GM23338 (cell line): ENCODE results near the gene LRRC47. TPM values are rescaled to one million over a fixed set of nuclear protein-coding genes. Genes with fewer than 3 reads are reported as not detected.

Experiments
- ATAC-seq: fragments of 200-7000 bp; cut with Tn5 transposase; 3 replicates; pipeline ENCODE4 v1.9.1; 2020
- DNase-seq: peaks from one replicate; pipeline ENCODE4 v3.0.0-alpha.2; 2015; ENCODE audit warnings: low spot score
- H2AFZ ChIP-seq: fragments of 200-600 bp; sonication (generic); 2 replicates; pipeline ENCODE4 v1.8.0; 2016; ENCODE audit warnings: antibody characterized with exemption, mild to moderate bottlenecking, moderate library complexity
- H3F3A ChIP-seq: fragments of 200-600 bp; sonication (generic); replicated peaks from 2 replicates; pipeline ENCODE4 v1.8.0; 2017; ENCODE audit warnings: antibody characterized with exemption, mixed run types, low read depth
- H3K27ac ChIP-seq: fragments of 200-600 bp; sonication (generic); 2 replicates; pipeline ENCODE4 v1.6.1; 2016; ENCODE audit warnings: low read depth
- H3K27me3 ChIP-seq: fragments of 200-600 bp; sonication (generic); 2 replicates; pipeline ENCODE4 v1.8.0; 2016; ENCODE audit warnings: mild to moderate bottlenecking, mixed run types, moderate library complexity; ENCODE audit not compliant: insufficient read depth
- H3K36me3 ChIP-seq: fragments of 200-600 bp; sonication (generic); 2 replicates; pipeline ENCODE4 v1.8.0; 2016; ENCODE audit warnings: mild to moderate bottlenecking; ENCODE audit not compliant: insufficient read depth
- H3K4me1 ChIP-seq: fragments of 200-600 bp; sonication (generic); 2 replicates; pipeline ENCODE4 v1.8.0; 2016; ENCODE audit warnings: mild to moderate bottlenecking, moderate library complexity; ENCODE audit not compliant: insufficient read depth
- H3K4me2 ChIP-seq: fragments of 200-600 bp; sonication (generic); 2 replicates; pipeline ENCODE4 v1.7.1; 2017; ENCODE audit warnings: mixed run types
- H3K4me3 ChIP-seq: fragments of 200-600 bp; sonication (generic); 2 replicates; pipeline ENCODE4 v1.6.1; 2016; ENCODE audit warnings: mixed run types
- H3K79me2 ChIP-seq: fragments of 200-600 bp; sonication (generic); replicated peaks from 2 replicates; pipeline ENCODE4 v1.8.0; 2017; ENCODE audit warnings: mild to moderate bottlenecking; ENCODE audit not compliant: insufficient read depth
- H3K9me2 ChIP-seq: fragments of 200-600 bp; sonication (generic); 2 replicates; pipeline ENCODE4 v1.8.0; 2017; ENCODE audit not compliant: insufficient read depth
- H4K20me1 ChIP-seq: fragments of 200-600 bp; sonication (generic); replicated peaks from 2 replicates; pipeline ENCODE4 v1.8.0; 2017; ENCODE audit warnings: mild to moderate bottlenecking; ENCODE audit not compliant: insufficient read depth
- H3K27ac Mint-ChIP-seq: 2 replicates; pipeline ENCODE4 v1.8.0; 2020; ENCODE audit warnings: inconsistent platforms, mild to moderate bottlenecking, moderate library complexity, mixed read lengths
- H3K27me3 Mint-ChIP-seq: 3 replicates; pipeline ENCODE4 v1.8.0; 2022; ENCODE audit warnings: low read depth, mild to moderate bottlenecking, moderate library complexity, mixed read lengths, inconsistent platforms; ENCODE audit not compliant: insufficient read depth, poor library complexity
- H3K36me3 Mint-ChIP-seq: 3 replicates; pipeline ENCODE4 v1.8.0; 2021; ENCODE audit warnings: low read depth, mild to moderate bottlenecking, inconsistent platforms, moderate library complexity, mixed read lengths
- H3K4me1 Mint-ChIP-seq: 3 replicates; pipeline ENCODE4 v1.8.0; 2020; ENCODE audit warnings: mild to moderate bottlenecking, inconsistent platforms, mixed read lengths
- H3K4me3 Mint-ChIP-seq: 3 replicates; pipeline ENCODE4 v1.8.0; 2021; ENCODE audit warnings: moderate library complexity, mild to moderate bottlenecking, inconsistent platforms, mixed read lengths
- H3K9me3 Mint-ChIP-seq: 3 replicates; pipeline ENCODE4 v1.8.0; 2020; ENCODE audit warnings: moderate library complexity, mild to moderate bottlenecking, inconsistent platforms, mixed read lengths
- ETS1 ChIP-seq: IDR thresholded peaks from 2 replicates; pipeline ENCODE4 v1.6.1; 2016; ENCODE audit warnings: antibody characterized with exemption
- EZH2 ChIP-seq: fragments of 200-600 bp; sonication (generic); IDR thresholded peaks from one replicate; pipeline ENCODE4 v1.8.0; 2017; ENCODE audit warnings: antibody characterized with exemption, mild to moderate bottlenecking, low read depth; ENCODE audit not compliant: unreplicated experiment
- EZH2phosphoT487 ChIP-seq: fragments of 200-600 bp; sonication (generic); IDR thresholded peaks from one replicate; pipeline ENCODE4 v1.8.1; 2018; ENCODE audit warnings: antibody characterized with exemption; ENCODE audit not compliant: unreplicated experiment
- NANOG ChIP-seq: IDR thresholded peaks from 2 replicates; pipeline ENCODE4 v1.6.1; 2016; ENCODE audit warnings: antibody characterized with exemption, borderline replicate concordance
- POLR2AphosphoS5 ChIP-seq: IDR thresholded peaks from 2 replicates; pipeline ENCODE4 v1.6.1; 2016; ENCODE audit warnings: antibody characterized with exemption, low read depth
- STAT1 ChIP-seq: IDR thresholded peaks from one replicate; pipeline ENCODE4 v1.6.1; 2016; ENCODE audit warnings: antibody characterized with exemption; ENCODE audit not compliant: unreplicated experiment
- polyA plus RNA-seq: library from polyadenylated mRNA; unstranded; fragments of >200 nt; fragmentation: Nextera tagmentation; extraction: Ambion mirVana; gene quantifications from 2 replicates; pipeline ENCODE4 v1.2.1, GENCODE V29; 2016
- total RNA-seq: library from RNA; depleted of rRNA; stranded (reverse); fragments of >200 nt; shearing (Covaris generic); gene quantifications from 2 replicates; pipeline ENCODE4 v1.2.3, GENCODE V29; 2014
- TF ChIP-seq, protein P1 (sequence below), 2 experiments: fragments of 200-600 bp in 1 of 2; sonication (generic) in 1 of 2; conservative IDR thresholded peaks; 2 replicates each; pipeline versions ENCODE4 v1.5.1 to v1.6.1; 2016 to 2017; ENCODE audit warnings: antibody characterized with exemption in 2 of 2, low read depth in 2 of 2, mild to moderate bottlenecking in 2 of 2, moderate library complexity in 1 of 2
- TF ChIP-seq, protein P2 (sequence below): fragments of 250-450 bp; sonication (Bioruptor Pico); IDR thresholded peaks from 2 replicates; pipeline ENCODE4 v1.5.0; 2020; ENCODE audit warnings: mild to moderate bottlenecking, moderate library complexity

LRRC47 gene
- total and polyA plus RNA-seq, 2 experiments from 2014 or later, result 15.8 to 76.8 TPM

DNA sequence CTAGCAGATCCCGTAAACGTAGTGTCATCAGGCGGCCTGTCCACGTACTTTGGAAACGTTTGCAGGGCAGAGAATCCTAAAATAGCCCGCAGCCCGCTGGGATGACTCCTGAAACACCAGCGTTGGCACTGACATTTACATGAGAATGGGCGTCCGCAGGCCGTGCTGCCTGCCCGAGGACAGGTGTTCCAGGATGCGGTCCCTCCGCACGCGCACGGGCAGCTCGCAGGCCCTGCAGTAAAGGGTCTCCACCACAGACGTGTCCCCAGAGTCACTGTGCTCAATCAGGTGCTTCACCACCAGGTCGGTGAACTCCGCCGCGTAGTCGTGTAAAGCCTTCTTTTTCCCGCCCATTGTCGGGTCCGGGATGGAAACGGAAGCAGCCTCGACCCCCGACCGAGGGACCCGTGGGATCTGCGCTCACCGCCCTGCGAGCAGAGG is 49.9 kb downstream of the LRRC47 start:
- Histone ChIP-seq H3K79me2 (peaks cover 34% of the 10 kb centered on the region), H3K4me1 (peaks cover 13% of the 10 kb centered on the region; the same call in 1 of the 2 replicates), H3K27ac (no peak overlapping the region), H3F3A (0 out of 2 replicates have a peak, but pooled peaks cover 8% of the 10 kb centered on the region), H2AFZ (peak overlapping the region; percentile 74), H4K20me1 (peaks cover 12% of the 10 kb centered on the region), H3K4me3 (peak overlapping the region; percentile 89), H3K36me3 (no peaks in the 10 kb centered on the region), H3K27me3 (no peaks in the 10 kb centered on the region), H3K9me2 (no peaks in the 10 kb centered on the region), H3K4me2 (peak overlapping the region; percentile 94)
- ATAC-seq (peak; percentile 61), DNase-seq (peak; percentile 86)
- no peaks in the 10 kb centered on the region for H3K9me3 Mint-ChIP-seq
- H3K27ac Mint-ChIP-seq, result peak overlapping the region; percentile 93
- peaks cover 32% of the 10 kb centered on the region for H3K36me3 Mint-ChIP-seq
- H3K4me3 Mint-ChIP-seq, result peak overlapping the region; percentile 96
- H3K27me3 Mint-ChIP-seq, result peaks cover 20% of the 10 kb centered on the region
- H3K4me1 Mint-ChIP-seq, result peaks cover 28% of the 10 kb centered on the region
- TF ChIP-seq, protein P1, sequence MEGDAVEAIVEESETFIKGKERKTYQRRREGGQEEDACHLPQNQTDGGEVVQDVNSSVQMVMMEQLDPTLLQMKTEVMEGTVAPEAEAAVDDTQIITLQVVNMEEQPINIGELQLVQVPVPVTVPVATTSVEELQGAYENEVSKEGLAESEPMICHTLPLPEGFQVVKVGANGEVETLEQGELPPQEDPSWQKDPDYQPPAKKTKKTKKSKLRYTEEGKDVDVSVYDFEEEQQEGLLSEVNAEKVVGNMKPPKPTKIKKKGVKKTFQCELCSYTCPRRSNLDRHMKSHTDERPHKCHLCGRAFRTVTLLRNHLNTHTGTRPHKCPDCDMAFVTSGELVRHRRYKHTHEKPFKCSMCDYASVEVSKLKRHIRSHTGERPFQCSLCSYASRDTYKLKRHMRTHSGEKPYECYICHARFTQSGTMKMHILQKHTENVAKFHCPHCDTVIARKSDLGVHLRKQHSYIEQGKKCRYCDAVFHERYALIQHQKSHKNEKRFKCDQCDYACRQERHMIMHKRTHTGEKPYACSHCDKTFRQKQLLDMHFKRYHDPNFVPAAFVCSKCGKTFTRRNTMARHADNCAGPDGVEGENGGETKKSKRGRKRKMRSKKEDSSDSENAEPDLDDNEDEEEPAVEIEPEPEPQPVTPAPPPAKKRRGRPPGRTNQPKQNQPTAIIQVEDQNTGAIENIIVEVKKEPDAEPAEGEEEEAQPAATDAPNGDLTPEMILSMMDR (conservative IDR thresholded peaks at IDR 0.05; ENCODE audit: low read depth in 2 of 2), result no peak
- TF ChIP-seq POLR2AphosphoS5 (peak; percentile 57), STAT1 (no peak), EZH2phosphoT487 (no peak)

DNA sequence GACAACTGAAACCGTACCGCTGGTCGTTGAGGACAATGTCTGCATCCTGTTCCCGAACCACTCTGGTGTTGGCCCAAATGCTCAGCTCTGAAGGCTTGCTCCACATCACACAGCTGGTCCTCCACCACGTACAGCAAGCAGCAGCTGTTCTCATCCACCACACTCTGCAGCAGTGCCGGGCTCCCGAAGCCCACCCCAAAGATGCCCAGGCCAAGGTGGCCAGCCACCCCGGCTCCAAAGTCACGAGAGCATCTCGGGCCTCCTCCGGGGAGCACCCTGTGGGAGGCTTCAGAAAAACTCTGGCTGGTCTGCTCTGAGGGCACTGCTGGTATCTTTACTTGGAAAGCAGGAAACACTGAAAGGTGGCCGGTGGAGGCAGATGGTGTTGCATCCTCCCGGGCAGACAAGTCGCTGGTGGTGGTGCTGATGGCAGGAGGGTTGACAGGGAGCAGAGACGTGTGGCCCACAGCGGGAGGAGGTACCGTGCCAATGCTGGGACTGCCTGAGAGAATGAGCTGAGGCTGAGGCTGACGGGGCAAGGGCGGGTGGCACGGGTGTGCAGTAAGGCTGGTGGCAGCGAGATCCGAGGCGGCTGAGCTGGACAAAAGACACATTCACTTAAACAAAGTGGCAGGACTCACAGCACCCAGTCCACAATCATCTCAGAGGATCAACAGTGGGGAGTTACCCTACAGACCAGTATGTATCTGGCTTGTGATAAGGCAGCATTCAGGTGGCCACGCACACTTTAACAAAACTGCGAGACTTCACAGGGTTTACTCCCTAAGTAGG is 50.5 kb downstream of the LRRC47 start:
- peaks cover 20% of the 10 kb centered on the region for H3K27me3 Mint-ChIP-seq
- Histone ChIP-seq H3K4me1 (peaks cover 13% of the 10 kb centered on the region; the same call in 1 of the 2 replicates), H3K4me2 (peak overlapping the region; percentile 94), H3K4me3 (peak overlapping the region; percentile 89), H3K79me2 (peaks cover 34% of the 10 kb centered on the region), H2AFZ (no peak overlapping the region), H3K9me2 (no peaks in the 10 kb centered on the region), H3K27ac (no peak overlapping the region), H3F3A (0 out of 2 replicates have a peak, but pooled peaks cover 8% of the 10 kb centered on the region), H3K36me3 (no peaks in the 10 kb centered on the region), H4K20me1 (peaks cover 12% of the 10 kb centered on the region), H3K27me3 (no peaks in the 10 kb centered on the region)
- ATAC-seq (no peak), DNase-seq (no peak)
- H3K9me3 Mint-ChIP-seq, result no peaks in the 10 kb centered on the region
- peaks cover 36% of the 10 kb centered on the region for H3K36me3 Mint-ChIP-seq
- H3K27ac Mint-ChIP-seq, result peak overlapping the region; percentile 84
- peak overlapping the region; percentile 96 for H3K4me3 Mint-ChIP-seq
- peaks cover 28% of the 10 kb centered on the region for H3K4me1 Mint-ChIP-seq
- TF ChIP-seq NANOG, result no peak
- TF ChIP-seq EZH2, result no peak
- TF ChIP-seq, protein P2, sequence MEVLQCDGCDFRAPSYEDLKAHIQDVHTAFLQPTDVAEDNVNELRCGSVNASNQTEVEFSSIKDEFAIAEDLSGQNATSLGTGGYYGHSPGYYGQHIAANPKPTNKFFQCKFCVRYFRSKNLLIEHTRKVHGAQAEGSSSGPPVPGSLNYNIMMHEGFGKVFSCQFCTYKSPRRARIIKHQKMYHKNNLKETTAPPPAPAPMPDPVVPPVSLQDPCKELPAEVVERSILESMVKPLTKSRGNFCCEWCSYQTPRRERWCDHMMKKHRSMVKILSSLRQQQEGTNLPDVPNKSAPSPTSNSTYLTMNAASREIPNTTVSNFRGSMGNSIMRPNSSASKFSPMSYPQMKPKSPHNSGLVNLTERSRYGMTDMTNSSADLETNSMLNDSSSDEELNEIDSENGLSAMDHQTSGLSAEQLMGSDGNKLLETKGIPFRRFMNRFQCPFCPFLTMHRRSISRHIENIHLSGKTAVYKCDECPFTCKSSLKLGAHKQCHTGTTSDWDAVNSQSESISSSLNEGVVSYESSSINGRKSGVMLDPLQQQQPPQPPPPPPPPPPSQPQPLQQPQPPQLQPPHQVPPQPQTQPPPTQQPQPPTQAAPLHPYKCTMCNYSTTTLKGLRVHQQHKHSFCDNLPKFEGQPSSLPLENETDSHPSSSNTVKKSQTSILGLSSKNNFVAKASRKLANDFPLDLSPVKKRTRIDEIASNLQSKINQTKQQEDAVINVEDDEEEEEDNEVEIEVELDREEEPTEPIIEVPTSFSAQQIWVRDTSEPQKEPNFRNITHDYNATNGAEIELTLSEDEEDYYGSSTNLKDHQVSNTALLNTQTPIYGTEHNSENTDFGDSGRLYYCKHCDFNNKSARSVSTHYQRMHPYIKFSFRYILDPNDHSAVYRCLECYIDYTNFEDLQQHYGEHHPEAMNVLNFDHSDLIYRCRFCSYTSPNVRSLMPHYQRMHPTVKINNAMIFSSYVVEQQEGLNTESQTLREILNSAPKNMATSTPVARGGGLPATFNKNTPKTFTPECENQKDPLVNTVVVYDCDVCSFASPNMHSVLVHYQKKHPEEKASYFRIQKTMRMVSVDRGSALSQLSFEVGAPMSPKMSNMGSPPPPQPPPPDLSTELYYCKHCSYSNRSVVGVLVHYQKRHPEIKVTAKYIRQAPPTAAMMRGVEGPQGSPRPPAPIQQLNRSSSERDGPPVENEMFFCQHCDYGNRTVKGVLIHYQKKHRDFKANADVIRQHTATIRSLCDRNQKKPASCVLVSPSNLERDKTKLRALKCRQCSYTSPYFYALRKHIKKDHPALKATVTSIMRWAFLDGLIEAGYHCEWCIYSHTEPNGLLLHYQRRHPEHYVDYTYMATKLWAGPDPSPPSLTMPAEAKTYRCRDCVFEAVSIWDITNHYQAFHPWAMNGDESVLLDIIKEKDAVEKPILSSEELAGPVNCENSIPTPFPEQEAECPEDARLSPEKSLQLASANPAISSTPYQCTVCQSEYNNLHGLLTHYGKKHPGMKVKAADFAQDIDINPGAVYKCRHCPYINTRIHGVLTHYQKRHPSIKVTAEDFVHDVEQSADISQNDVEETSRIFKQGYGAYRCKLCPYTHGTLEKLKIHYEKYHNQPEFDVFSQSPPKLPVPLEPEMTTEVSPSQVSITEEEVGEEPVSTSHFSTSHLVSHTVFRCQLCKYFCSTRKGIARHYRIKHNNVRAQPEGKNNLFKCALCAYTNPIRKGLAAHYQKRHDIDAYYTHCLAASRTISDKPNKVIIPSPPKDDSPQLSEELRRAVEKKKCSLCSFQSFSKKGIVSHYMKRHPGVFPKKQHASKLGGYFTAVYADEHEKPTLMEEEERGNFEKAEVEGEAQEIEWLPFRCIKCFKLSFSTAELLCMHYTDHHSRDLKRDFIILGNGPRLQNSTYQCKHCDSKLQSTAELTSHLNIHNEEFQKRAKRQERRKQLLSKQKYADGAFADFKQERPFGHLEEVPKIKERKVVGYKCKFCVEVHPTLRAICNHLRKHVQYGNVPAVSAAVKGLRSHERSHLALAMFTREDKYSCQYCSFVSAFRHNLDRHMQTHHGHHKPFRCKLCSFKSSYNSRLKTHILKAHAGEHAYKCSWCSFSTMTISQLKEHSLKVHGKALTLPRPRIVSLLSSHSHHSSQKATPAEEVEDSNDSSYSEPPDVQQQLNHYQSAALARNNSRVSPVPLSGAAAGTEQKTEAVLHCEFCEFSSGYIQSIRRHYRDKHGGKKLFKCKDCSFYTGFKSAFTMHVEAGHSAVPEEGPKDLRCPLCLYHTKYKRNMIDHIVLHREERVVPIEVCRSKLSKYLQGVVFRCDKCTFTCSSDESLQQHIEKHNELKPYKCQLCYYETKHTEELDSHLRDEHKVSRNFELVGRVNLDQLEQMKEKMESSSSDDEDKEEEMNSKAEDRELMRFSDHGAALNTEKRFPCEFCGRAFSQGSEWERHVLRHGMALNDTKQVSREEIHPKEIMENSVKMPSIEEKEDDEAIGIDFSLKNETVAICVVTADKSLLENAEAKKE (CRISPR knock-in tag), result no peak
- TF ChIP-seq, protein P1 (conservative IDR thresholded peaks at IDR 0.05; ENCODE audit: low read depth in 2 of 2), result no peak
- no peak for TF ChIP-seq ETS1
- TF ChIP-seq EZH2phosphoT487, result no peak
- no peak for TF ChIP-seq STAT1
